OCI-LY3 (cell line): ENCODE data around the gene NRN1L.

Experiments used
- H2AFZ ChIP-seq: fragments of 200-600, 300-600 bp; shearing (Covaris generic); 2 replicates; pipeline ENCODE4 v1.6.0; 2014; ENCODE audit warnings: antibody characterized with exemption, low read depth, low read length
- H3K27ac ChIP-seq: fragments of 200-600, 300-600 bp; sonication (generic); 2 replicates; pipeline ENCODE4 v1.5.1; 2014; ENCODE audit warnings: mild to moderate bottlenecking, low read length, moderate library complexity, mixed read lengths
- H3K27me3 ChIP-seq: fragments of 200-600, 300-600 bp; sonication (generic); 2 replicates; pipeline ENCODE4 v1.6.1; 2014; ENCODE audit warnings: low read depth, low read length, mixed read lengths
- H3K36me3 ChIP-seq: fragments of 200-600, 300-600 bp; sonication (generic); replicated peaks from 2 replicates; pipeline ENCODE3; 2014; ENCODE audit warnings: low read depth, low read length, mixed read lengths
- H3K4me1 ChIP-seq: fragments of 300-600, 200-600 bp; sonication (generic); 2 replicates; pipeline ENCODE4 v1.6.1; 2014; ENCODE audit warnings: low read length, mixed read lengths
- H3K4me2 ChIP-seq: fragments of 200-600, 300-600 bp; sonication (generic); 2 replicates; pipeline ENCODE4 v1.6.1; 2014; ENCODE audit warnings: low read length, mixed read lengths
- H3K4me3 ChIP-seq: fragments of 300-600, 200-600 bp; sonication (generic); 2 replicates; pipeline ENCODE4 v1.5.1; 2014; ENCODE audit warnings: antibody characterized with exemption, mild to moderate bottlenecking, low read length, moderate library complexity
- H3K79me2 ChIP-seq: fragments of 300-600, 200-600 bp; shearing (Covaris generic); 2 replicates; pipeline ENCODE4 v1.6.1; 2014; ENCODE audit warnings: mild to moderate bottlenecking, low read length, mixed read lengths
- H3K9ac ChIP-seq: fragments of 300-600, 200-600 bp; shearing (Covaris generic); 2 replicates; pipeline ENCODE4 v1.6.0; 2014; ENCODE audit warnings: mild to moderate bottlenecking, low read length, moderate library complexity
- H3K9me3 ChIP-seq: fragments of 200-600, 300-600 bp; shearing (Covaris generic); 2 replicates; pipeline ENCODE4 v1.6.1; 2014; ENCODE audit warnings: low read length, mixed read lengths; ENCODE audit not compliant: insufficient read depth
- H4K20me1 ChIP-seq: fragments of 200-600, 300-600 bp; sonication (generic); 2 replicates; pipeline ENCODE4 v1.6.1; 2016; ENCODE audit warnings: low read length, mixed read lengths; ENCODE audit not compliant: insufficient read depth
- CTCF ChIP-seq: fragments of 200-600, 300-600 bp; sonication (generic); IDR thresholded peaks from 2 replicates; pipeline ENCODE4 v1.5.1; 2014; ENCODE audit warnings: antibody characterized with exemption, low read length, low read depth
- EZH2phosphoT487 ChIP-seq: fragments of 200-600 bp; shearing (Covaris generic); IDR thresholded peaks from 2 replicates; pipeline ENCODE4 v1.6.1; 2018; ENCODE audit warnings: antibody characterized with exemption, mixed run types, low read depth

Gene NRN1L

GRCh38 chr16:67841816-67842508, 42.7 kb upstream of the NRN1L start, which contains the start of gene THAP11:
THAP11 (plus strand) TSS chr16:67842320; CDS start chr16:67842555, 235 bp downstream.
- Histone ChIP-seq H3K27ac (peak within 1 kb of the TSS; percentile 83), H3K36me3 (no peaks in the 10 kb centered on the region), H3K9me3 (no peaks in the 10 kb centered on the region), H4K20me1 (no peaks in the 10 kb centered on the region), H3K4me1 (peaks cover 25% of the 10 kb centered on the region), H3K9ac (peak within 1 kb of the TSS; percentile 89), H3K4me2 (peak within 1 kb of the TSS; percentile 91), H3K4me3 (peak within 1 kb of the TSS; percentile 95), H3K79me2 (peaks cover 32% of the 10 kb centered on the region), H2AFZ (peak within 1 kb of the TSS; percentile 98), H3K27me3 (no peaks in the 10 kb centered on the region)
- TF ChIP-seq CTCF: peak; percentile 62
- TF ChIP-seq EZH2phosphoT487: no peak

GRCh38 chr16:67842509-67843342, 42.0 kb upstream of the NRN1L start:
- Histone ChIP-seq H3K9me3 (no peaks in the 10 kb centered on the region), H3K27me3 (no peaks in the 10 kb centered on the region), H4K20me1 (peaks cover under 1% of the 10 kb centered on the region; the same call in 1 of the 2 replicates), H3K4me1 (peaks cover 26% of the 10 kb centered on the region), H3K4me2 (peak overlapping the region; percentile 71), H3K79me2 (peaks cover 39% of the 10 kb centered on the region), H3K36me3 (no peaks in the 10 kb centered on the region), H2AFZ (no peak overlapping the region), H3K4me3 (peak overlapping the region; percentile 95), H3K27ac (no peak overlapping the region; the same call in 1 of the 2 replicates), H3K9ac (peak overlapping the region; percentile 89)
- TF ChIP-seq CTCF: peak; percentile 7; the same call in 1 of the 2 replicates
- TF ChIP-seq EZH2phosphoT487: no peak

- H3K9ac ChIP-seq: peak overlapping the region; percentile 89; the same call in 1 of the 2 replicates
- H3K27me3 ChIP-seq: no peaks in the 10 kb centered on the region
- H3K36me3 ChIP-seq: no peaks in the 10 kb centered on the region
- H3K79me2 ChIP-seq: peaks cover 45% of the 10 kb centered on the region
- no peak overlapping the region for H3K27ac ChIP-seq
- H4K20me1 ChIP-seq: peaks cover 5% of the 10 kb centered on the region; the same call in 1 of the 2 replicates
- peak overlapping the region; percentile 95 for H3K4me3 ChIP-seq
- H3K4me2 ChIP-seq: peak overlapping the region; percentile 71
- H3K9me3 ChIP-seq: no peaks in the 10 kb centered on the region
- TF ChIP-seq EZH2phosphoT487: no peak
- no peak for TF ChIP-seq CTCF
- H2AFZ ChIP-seq: no peak overlapping the region
- H3K4me1 ChIP-seq: peaks cover 31% of the 10 kb centered on the region
Observed at GRCh38 chr16:67843343-67843765, 41.3 kb upstream of the NRN1L start.

DNA sequence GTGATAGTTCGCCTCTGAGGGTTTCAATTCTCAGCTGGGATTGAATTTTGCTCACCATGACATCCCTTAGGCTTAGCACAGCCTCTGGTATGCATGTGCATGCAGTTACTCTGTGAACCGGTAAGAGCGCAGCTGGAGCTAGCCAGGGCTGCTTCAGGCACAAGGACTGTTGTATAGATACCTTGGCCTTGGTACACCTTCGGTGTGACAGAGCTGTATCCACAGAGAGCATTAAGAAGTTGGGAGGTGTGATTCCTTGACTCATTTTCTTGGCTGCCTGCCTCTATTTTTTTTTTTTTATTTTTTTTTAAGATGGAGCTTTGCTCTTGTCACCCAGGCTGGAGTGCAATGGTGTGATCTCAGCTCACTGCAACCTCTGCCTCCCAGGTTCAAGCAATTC, 40.2 kb upstream of the NRN1L start:
- no peak overlapping the region for H3K4me3 ChIP-seq
- TF ChIP-seq CTCF (no peak), EZH2phosphoT487 (no peak)
- H2AFZ ChIP-seq: no peak overlapping the region
- H3K4me1 ChIP-seq: peaks cover 31% of the 10 kb centered on the region
- H3K4me2 ChIP-seq: no peak overlapping the region
- peaks cover 56% of the 10 kb centered on the region for H3K79me2 ChIP-seq
- H4K20me1 ChIP-seq: peaks cover 5% of the 10 kb centered on the region; the same call in 1 of the 2 replicates
- no peaks in the 10 kb centered on the region for H3K36me3 ChIP-seq
- H3K9ac ChIP-seq: no peak overlapping the region
- H3K27me3 ChIP-seq: no peaks in the 10 kb centered on the region
- no peak overlapping the region for H3K27ac ChIP-seq
- H3K9me3 ChIP-seq: no peaks in the 10 kb centered on the region
